Mesendoderm (in vitro differentiated cells): ENCODE data around the gene NR4A1.
"Not testable (repeated sequence)": the region's sequence is repeated elsewhere in the genome, so short reads cannot be mapped to it uniquely, and the experiment has no call there.

ENCODE experiments used
- DNase-seq: peaks from one replicate; pipeline ENCODE4 v3.0.0; 2013
- H2AK5ac ChIP-seq: 2 replicates; pipeline ENCODE4 v1.6.1; 2013; ENCODE audit warnings: low read length, inconsistent platforms
- H2BK120ac ChIP-seq: 2 replicates; pipeline ENCODE4 v1.6.1; 2013; ENCODE audit warnings: low read depth, mild to moderate bottlenecking, low read length, moderate library complexity, mixed read lengths
- H2BK15ac ChIP-seq: replicated peaks from 2 replicates; pipeline ENCODE4 v1.6.1; 2013; ENCODE audit warnings: low read depth, mild to moderate bottlenecking, moderate library complexity
- H2BK5ac ChIP-seq: 2 replicates; pipeline ENCODE4 v1.6.1; 2013; ENCODE audit warnings: low read length, inconsistent platforms
- H3K18ac ChIP-seq: 2 replicates; pipeline ENCODE4 v1.6.1; 2013; ENCODE audit warnings: mild to moderate bottlenecking, low read length, mixed read lengths
- H3K23ac ChIP-seq: one replicate; pipeline ENCODE4 v1.6.1; 2013; ENCODE audit warnings: low read length
- H3K27ac ChIP-seq: 2 replicates; pipeline ENCODE4 v1.5.1; 2013; ENCODE audit warnings: low read depth, mild to moderate bottlenecking, inconsistent platforms, low read length, moderate library complexity
- H3K27me3 ChIP-seq: 2 replicates; pipeline ENCODE4 v1.6.1; 2013; ENCODE audit warnings: low read length, control low read depth, mild to moderate bottlenecking, inconsistent platforms; ENCODE audit not compliant: insufficient read depth, poor library complexity
- H3K36me3 ChIP-seq: 2 replicates; pipeline ENCODE4 v1.6.1; 2013; ENCODE audit warnings: low read length, inconsistent platforms; ENCODE audit not compliant: control insufficient read depth, insufficient read depth
- H3K4ac ChIP-seq: one replicate; pipeline ENCODE4 v1.6.1; 2013; ENCODE audit warnings: low read depth, mild to moderate bottlenecking, low read length, moderate library complexity
- H3K4me1 ChIP-seq: 2 replicates; pipeline ENCODE4 v1.6.1; 2013; ENCODE audit warnings: low read depth, low read length, inconsistent platforms; ENCODE audit not compliant: control insufficient read depth
- H3K4me2 ChIP-seq: 2 replicates; pipeline ENCODE4 v1.6.1; 2013; ENCODE audit warnings: low read length
- H3K4me3 ChIP-seq: 2 replicates; pipeline ENCODE4 v1.5.1; 2013; ENCODE audit warnings: mild to moderate bottlenecking, low read length
- H3K56ac ChIP-seq: one replicate; pipeline ENCODE4 v1.6.1; 2013; ENCODE audit warnings: low read length
- H3K79me1 ChIP-seq: 2 replicates; pipeline ENCODE4 v1.6.1; 2013; ENCODE audit warnings: low read length, inconsistent platforms
- H3K79me2 ChIP-seq: 2 replicates; pipeline ENCODE4 v1.6.1; 2013; ENCODE audit warnings: mild to moderate bottlenecking, low read length; ENCODE audit not compliant: control insufficient read depth, insufficient read depth
- H3K9ac ChIP-seq: 2 replicates; pipeline ENCODE4 v1.6.1; 2013; ENCODE audit warnings: low read length, inconsistent platforms
- H4K5ac ChIP-seq: one replicate; pipeline ENCODE4 v1.6.1; 2013; ENCODE audit warnings: low read length
- H4K8ac ChIP-seq: one replicate; pipeline ENCODE4 v1.6.1; 2013; ENCODE audit warnings: low read depth, mild to moderate bottlenecking, control low read depth, low read length, moderate library complexity
- WGBS: extraction: QIAGEN DNeasy Blood & Tissue Kit; methylation state at CpG from one replicate; pipeline ENCODE4 v1.1.7; 2013; ENCODE audit warnings: low lambda C conversion rate, missing lambda C conversion rate; ENCODE audit not compliant: insufficient coverage; ENCODE audit errors: extremely low coverage; 5-methylcytosine and 5-hydroxymethylcytosine counted together

Gene NR4A1

GRCh38 chr12:52104431-52105089, 53.3 kb downstream of the NR4A1 start:
- DNase-seq, H3K4me2 ChIP-seq, H3K4ac ChIP-seq, H2BK15ac ChIP-seq, H3K4me1 ChIP-seq, H3K27ac ChIP-seq, H4K5ac ChIP-seq, H3K79me2 ChIP-seq, H2BK5ac ChIP-seq, H3K36me3 ChIP-seq, H3K18ac ChIP-seq, H3K23ac ChIP-seq, H3K4me3 ChIP-seq, H3K79me1 ChIP-seq, H3K27me3 ChIP-seq, H3K56ac ChIP-seq, H2AK5ac ChIP-seq, H3K9ac ChIP-seq, H2BK120ac ChIP-seq, H4K8ac ChIP-seq: not testable (repeated sequence)
- WGBS: no CpG with 5 or more reads among the region's 10 CpGs
